ENCODE data around the gene SLC48A1.

SLC48A1 gene

GRCh38 chr12:47800582-47800981, 27.5 kb downstream of the SLC48A1 start:
- in situ Hi-C loops (cut with HindIII; ENCODE audit: low sequenced_read_pairs): no loop called here
- DNase-seq (ENCODE audit: low read depth): no peak
- H3K4me3 ChIP-seq (ENCODE audit: low read depth, low read length): no peak overlapping the region
- TF ChIP-seq CTCF (IDR thresholded peaks at IDR 0.05; ENCODE audit: low read depth, low read length, missing control alignments): no peak

GRCh38 chr12:47801170-47801903, 28.3 kb downstream of the SLC48A1 start:
- in situ Hi-C loops (cut with HindIII; ENCODE audit: low sequenced_read_pairs): no loop called here
- TF ChIP-seq CTCF (IDR thresholded peaks at IDR 0.05; ENCODE audit: low read depth, low read length, missing control alignments): peak; percentile 32
- no peak for DNase-seq (ENCODE audit: low read depth)
- no peak overlapping the region for H3K4me3 ChIP-seq (ENCODE audit: low read depth, low read length)

- in situ Hi-C loops (cut with HindIII; ENCODE audit: low sequenced_read_pairs): no loop called here
- TF ChIP-seq CTCF (IDR thresholded peaks at IDR 0.05; ENCODE audit: low read depth, low read length, missing control alignments): peak; percentile 0
- DNase-seq (ENCODE audit: low read depth): no peak
- no peak overlapping the region for H3K4me3 ChIP-seq (ENCODE audit: low read depth, low read length)
These were observed 28.8 kb downstream of the SLC48A1 start for GRCh38 chr12:47801904-47802246.

GRCh38 chr12:47802312-47802711, 29.3 kb downstream of the SLC48A1 start:
- no peak overlapping the region for H3K4me3 ChIP-seq (ENCODE audit: low read depth, low read length)
- TF ChIP-seq CTCF (IDR thresholded peaks at IDR 0.05; ENCODE audit: low read depth, low read length, missing control alignments): peak; percentile 51
- no peak for DNase-seq (ENCODE audit: low read depth)
- in situ Hi-C loops (cut with HindIII; ENCODE audit: low sequenced_read_pairs): no loop called here

- no peak overlapping the region for H3K4me3 ChIP-seq (ENCODE audit: low read depth, low read length)
- in situ Hi-C loops (cut with HindIII; ENCODE audit: low sequenced_read_pairs): no loop called here
- DNase-seq (ENCODE audit: low read depth): no peak
- TF ChIP-seq CTCF (IDR thresholded peaks at IDR 0.05; ENCODE audit: low read depth, low read length, missing control alignments): no peak
These were observed 30.3 kb downstream of the SLC48A1 start for GRCh38 chr12:47803191-47803875.

GRCh38 chr12:47804171-47804570, 31.1 kb downstream of the SLC48A1 start:
- DNase-seq (ENCODE audit: low read depth): no peak
- in situ Hi-C loops (cut with HindIII; ENCODE audit: low sequenced_read_pairs): no loop called here
- no peak overlapping the region for H3K4me3 ChIP-seq (ENCODE audit: low read depth, low read length)
- TF ChIP-seq CTCF (IDR thresholded peaks at IDR 0.05; ENCODE audit: low read depth, low read length, missing control alignments): no peak
